GM19238 (cell line): ENCODE data around the gene ATRN.

Experiments used
- DNase-seq: peaks from one replicate; pipeline ENCODE4 v3.0.0; 2011; ENCODE audit warnings: low spot score; ENCODE audit not compliant: insufficient read length

The ATRN gene

GRCh38 chr20:3654326-3655130 is 183.7 kb downstream of the ATRN start:
- no peak for DNase-seq

GRCh38 chr20:3655131-3655405 is 184.2 kb downstream of the ATRN start:
- DNase-seq: no peak

- DNase-seq: no peak
These were observed 187.3 kb downstream of the ATRN start for GRCh38 chr20:3658019-3658715.

- peak; percentile 84 for DNase-seq
These were observed 188.1 kb downstream of the ATRN start for GRCh38 chr20:3658716-3659491.

GRCh38 chr20:3659492-3660261 is 188.9 kb downstream of the ATRN start:
- no peak for DNase-seq

GRCh38 chr20:3660262-3661059 is 189.6 kb downstream of the ATRN start:
- no peak for DNase-seq

GRCh38 chr20:3661060-3661813 is 190.4 kb downstream of the ATRN start:
- DNase-seq: no peak

GRCh38 chr20:3661814-3662665 is 191.2 kb downstream of the ATRN start:
- DNase-seq: no peak

- DNase-seq: no peak
These were observed 192.3 kb downstream of the ATRN start, which contains the start of gene GFRA4 for GRCh38 chr20:3663031-3663701. Gene GFRA4 (minus strand): TSS chr20:3663399. CDS start chr20:3663399, 0 bp downstream.

GRCh38 chr20:3663858-3664257 is 193.0 kb downstream of the ATRN start:
- no peak for DNase-seq

- DNase-seq: no peak
These were observed 196.7 kb downstream of the ATRN start for GRCh38 chr20:3667434-3668037.

- no peak for DNase-seq
These were observed 199.0 kb downstream of the ATRN start for GRCh38 chr20:3669710-3670367.

GRCh38 chr20:3670511-3670910 is 199.7 kb downstream of the ATRN start:
- DNase-seq: no peak

- no peak for DNase-seq
These were observed 200.1 kb downstream of the ATRN start for GRCh38 chr20:3670945-3671344.

GRCh38 chr20:3671986-3672546 is 201.2 kb downstream of the ATRN start:
- no peak for DNase-seq

GRCh38 chr20:3672547-3673171 is 201.8 kb downstream of the ATRN start:
- no peak for DNase-seq
